A673 (cell line): Measurements from ENCODE around the gene GADD45A. TPM values are rescaled to one million over a fixed set of nuclear protein-coding genes. Genes with fewer than 3 reads are reported as not detected.

Experiments used
- BruUV-seq: library from RNA; stranded (reverse); fragments of 400-500 nt; replicated peaks from 2 replicates; lab custom pipeline; 2021; lab: Mats Ljungman, UMichigan
- CTCF ChIA-PET: fragments of 300-600 bp; sonication (Branson Sonifier 250); formaldehyde crosslinking; loops from one replicate; lab custom pipeline; 2022; ENCODE audit warnings: antibody characterized with exemption; lab: Charles Lee
- POLR2A ChIA-PET: fragments of 300-600 bp; sonication (Branson Sonifier 250); formaldehyde crosslinking; loops from one replicate; lab custom pipeline; 2022; ENCODE audit warnings: antibody characterized with exemption; ENCODE audit not compliant: low non-redundant PET; lab: Charles Lee
- DNase-seq: peaks from one replicate; pipeline ENCODE4 v3.0.0-alpha.2; 2015; ENCODE audit warnings: low spot score
- H3K27ac ChIP-seq: fragments of 200-600 bp; sonication (generic); 2 replicates; pipeline ENCODE4 v1.5.1; 2016; ENCODE audit warnings: mixed run types, low read depth, mild to moderate bottlenecking, mixed read lengths, antibody characterized with exemption, low read length; ENCODE audit not compliant: poor library complexity, severe bottlenecking
- H3K27me3 ChIP-seq: fragments of 200-600 bp; sonication (generic); replicated peaks from 2 replicates; pipeline ENCODE4 v1.6.1; 2017; ENCODE audit warnings: mixed run types, low read depth, mild to moderate bottlenecking, mixed read lengths, antibody characterized with exemption, low read length; ENCODE audit not compliant: insufficient read depth, poor library complexity
- H3K36me3 ChIP-seq: fragments of 200-600 bp; sonication (generic); 2 replicates; pipeline ENCODE4 v1.6.1; 2016; ENCODE audit warnings: mixed run types, mild to moderate bottlenecking, mixed read lengths, antibody characterized with exemption, low read length; ENCODE audit not compliant: insufficient read depth, poor library complexity, severe bottlenecking
- H3K4me1 ChIP-seq: fragments of 200-600 bp; sonication (generic); 2 replicates; pipeline ENCODE4 v1.6.1; 2017; ENCODE audit warnings: mixed run types, mild to moderate bottlenecking, mixed read lengths, antibody characterized with exemption, low read length; ENCODE audit not compliant: insufficient read depth, poor library complexity, severe bottlenecking
- H3K4me3 ChIP-seq: fragments of 200-600 bp; sonication (generic); 2 replicates; pipeline ENCODE4 v1.5.1; 2016; ENCODE audit warnings: low read depth, mixed run types, mild to moderate bottlenecking, mixed read lengths, low read length; ENCODE audit not compliant: poor library complexity, severe bottlenecking
- H3K9me3 ChIP-seq: fragments of 200-600 bp; sonication (generic); 2 replicates; pipeline ENCODE4 v1.6.1; 2016; ENCODE audit warnings: mixed run types, low read depth, mild to moderate bottlenecking, mixed read lengths, antibody characterized with exemption, low read length; ENCODE audit not compliant: poor library complexity, severe bottlenecking
- EZH2 ChIP-seq: fragments of 200-600 bp; sonication (generic); IDR thresholded peaks from 2 replicates; pipeline ENCODE4 v1.6.1; 2017; ENCODE audit warnings: borderline replicate concordance, low read depth, mild to moderate bottlenecking, mixed read lengths, antibody characterized with exemption, low read length; ENCODE audit not compliant: poor library complexity, severe bottlenecking
- intact Hi-C: fragments of 100-400 bp; cut with micrococcal nuclease; formaldehyde crosslinking; loops from one replicate; pipeline ENCODE4 v1.10.0; 2022; ENCODE audit not compliant: unreplicated experiment
- total RNA-seq: library from RNA; stranded (reverse); gene quantifications from 2 replicates; pipeline ENCODE4 v1.2.3, GENCODE V29; 2021
- TF ChIP-seq, protein P1 (sequence below): fragments of 300-800, 200-600 bp; sonication (generic); conservative IDR thresholded peaks from 2 replicates; pipeline ENCODE4 v1.5.1; 2017; ENCODE audit warnings: low read depth, mild to moderate bottlenecking, antibody characterized with exemption, low read length, moderate library complexity, mixed read lengths

Gene GADD45A
- total RNA-seq, 1 experiment from 2014 or later, result 39.7 TPM

DNA sequence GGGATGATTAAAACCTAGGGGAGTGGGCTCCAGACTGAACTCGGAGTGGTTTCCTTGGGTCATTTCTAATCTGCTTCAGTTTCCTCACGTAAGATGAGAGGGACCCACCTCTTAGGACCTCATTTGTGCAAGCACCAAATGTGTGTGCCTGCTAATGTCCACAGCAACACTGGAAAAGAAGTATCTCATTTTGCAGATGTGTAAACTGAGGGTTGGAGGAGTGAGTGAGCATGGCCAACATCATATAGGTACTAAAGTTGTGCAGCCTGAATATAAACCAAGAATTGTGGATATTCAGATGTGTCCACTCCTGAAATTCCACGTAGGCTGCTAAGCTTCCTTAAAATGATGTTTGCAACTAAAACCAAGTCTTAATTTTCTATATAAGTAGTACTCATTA is 51.7 kb downstream of the GADD45A start:
- Histone ChIP-seq H3K4me3 (no peak overlapping the region), H3K4me1 (peaks cover 60% of the 10 kb centered on the region), H3K9me3 (no peaks in the 10 kb centered on the region), H3K27me3 (no peaks in the 10 kb centered on the region), H3K27ac (peak overlapping the region; percentile 74), H3K36me3 (no peaks in the 10 kb centered on the region)
- CTCF ChIA-PET, result interaction anchor here (1.4 kb wide), 1 partner anchor 24 kb away, joined by 6 read pairs; no protein-coding TSS in a partner anchor
- POLR2A ChIA-PET, result no interaction called here
- intact Hi-C loops, result loop anchor here (2.0 kb wide), 1 partner anchor 50 kb away; no protein-coding TSS in a partner anchor
- BruUV-seq, result no TSS peak
- TF ChIP-seq, protein P1, sequence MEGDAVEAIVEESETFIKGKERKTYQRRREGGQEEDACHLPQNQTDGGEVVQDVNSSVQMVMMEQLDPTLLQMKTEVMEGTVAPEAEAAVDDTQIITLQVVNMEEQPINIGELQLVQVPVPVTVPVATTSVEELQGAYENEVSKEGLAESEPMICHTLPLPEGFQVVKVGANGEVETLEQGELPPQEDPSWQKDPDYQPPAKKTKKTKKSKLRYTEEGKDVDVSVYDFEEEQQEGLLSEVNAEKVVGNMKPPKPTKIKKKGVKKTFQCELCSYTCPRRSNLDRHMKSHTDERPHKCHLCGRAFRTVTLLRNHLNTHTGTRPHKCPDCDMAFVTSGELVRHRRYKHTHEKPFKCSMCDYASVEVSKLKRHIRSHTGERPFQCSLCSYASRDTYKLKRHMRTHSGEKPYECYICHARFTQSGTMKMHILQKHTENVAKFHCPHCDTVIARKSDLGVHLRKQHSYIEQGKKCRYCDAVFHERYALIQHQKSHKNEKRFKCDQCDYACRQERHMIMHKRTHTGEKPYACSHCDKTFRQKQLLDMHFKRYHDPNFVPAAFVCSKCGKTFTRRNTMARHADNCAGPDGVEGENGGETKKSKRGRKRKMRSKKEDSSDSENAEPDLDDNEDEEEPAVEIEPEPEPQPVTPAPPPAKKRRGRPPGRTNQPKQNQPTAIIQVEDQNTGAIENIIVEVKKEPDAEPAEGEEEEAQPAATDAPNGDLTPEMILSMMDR, result no peak
- TF ChIP-seq EZH2, result no peak
- DNase-seq, result no peak

DNA sequence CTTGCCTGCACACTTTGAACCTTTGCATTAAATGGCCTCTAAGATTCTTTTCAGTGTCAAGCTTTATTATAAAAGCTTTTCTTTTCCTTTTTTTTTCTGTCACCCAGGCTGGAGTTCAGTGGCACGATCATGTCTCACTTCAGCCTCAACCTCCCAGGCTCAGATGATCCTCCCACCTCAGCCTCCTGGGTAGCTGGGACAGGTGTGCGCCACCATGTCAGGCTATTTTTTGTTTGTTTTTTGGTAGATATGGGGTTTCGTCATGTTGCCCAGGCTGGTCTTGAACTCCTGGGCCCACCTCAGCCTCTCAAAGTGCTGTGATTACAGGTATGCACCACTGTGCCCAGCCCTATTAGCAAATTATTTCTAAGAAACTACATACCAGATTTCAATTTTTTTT is 52.9 kb downstream of the GADD45A start:
- BruUV-seq, result no TSS peak
- H3K36me3 ChIP-seq, result no peaks in the 10 kb centered on the region
- no peaks in the 10 kb centered on the region for H3K27me3 ChIP-seq
- POLR2A ChIA-PET, result no interaction called here
- no peak for DNase-seq
- no peak for TF ChIP-seq EZH2
- TF ChIP-seq, protein P1, result no peak
- peaks cover 50% of the 10 kb centered on the region for H3K4me1 ChIP-seq
- no peaks in the 10 kb centered on the region for H3K9me3 ChIP-seq
- intact Hi-C loops, result loop anchor here (2.0 kb wide), 1 partner anchor 51 kb away; no protein-coding TSS in a partner anchor
- peak overlapping the region; percentile 26 for H3K27ac ChIP-seq
- CTCF ChIA-PET, result interaction anchor here (0.6 to 1.4 kb wide), 2 partner anchors 22 to 33 kb away, joined by 3 to 6 read pairs; no protein-coding TSS in a partner anchor
- no peak overlapping the region for H3K4me3 ChIP-seq

Other genes starting within 250 kb of the GADD45A start
- gene GNG12, start 148.3 kb downstream of the GADD45A start, total RNA-seq, result 48.1 and 54.8 TPM in 2 replicates